Muscle layer of colon (tissue), 2 donors: ENCODE data around the gene TSPAN12.
A peak's percentile ranks its signal among the peaks of the same experiment; 100 is the strongest.
"Not testable (repeated sequence)": the region's sequence is repeated elsewhere in the genome, so short reads cannot be mapped to it uniquely, and the experiment has no call there.

Experiments used
- H3K27ac ChIP-seq: one replicate; pipeline ENCODE4 v1.7.0; 2013; ENCODE audit warnings: low read depth, mild to moderate bottlenecking, low read length, moderate library complexity
- H3K27me3 ChIP-seq, 2 donors: one replicate each; pipeline ENCODE4 v1.7.0; 2013; ENCODE audit warnings: low read length in 2 of 2, mild to moderate bottlenecking in 2 of 2; ENCODE audit not compliant: insufficient read depth in 2 of 2, control insufficient read depth in 1 of 2
- H3K36me3 ChIP-seq: one replicate; pipeline ENCODE4 v1.7.0; 2013; ENCODE audit warnings: mild to moderate bottlenecking, low read length; ENCODE audit not compliant: insufficient read depth
- H3K4me1 ChIP-seq: one replicate; pipeline ENCODE4 v1.7.0; 2013; ENCODE audit warnings: mild to moderate bottlenecking, low read length; ENCODE audit not compliant: insufficient read depth
- H3K4me3 ChIP-seq, 2 donors: one replicate each; pipeline ENCODE4 v1.7.0; 2013; ENCODE audit warnings: low read length in 2 of 2, low read depth in 1 of 2, mild to moderate bottlenecking in 1 of 2, moderate library complexity in 1 of 2
- H3K9ac ChIP-seq: one replicate; pipeline ENCODE4 v1.7.0; 2013; ENCODE audit warnings: low read length
- H3K9me3 ChIP-seq: one replicate; pipeline ENCODE4 v1.7.0; 2013; ENCODE audit warnings: mild to moderate bottlenecking, low read length
- donor health status: abdominal sarcoma.
- donor health status: Adenocarcinoma of cecum.

TSPAN12 gene

GRCh38 chr7:120857588-120858573 is at the start of gene TSPAN12:
TSS of gene TSPAN12 (minus strand) at chr7:120858144. CDS start at chr7:120856763, 1,381 bp downstream.
- H3K9me3 ChIP-seq, result no peaks in the 10 kb centered on the region
- no peaks in the 10 kb centered on the region for H3K36me3 ChIP-seq
- peak within 1 kb of the TSS; percentile 45 for H3K9ac ChIP-seq
- H3K4me1 ChIP-seq, result no peaks in the 10 kb centered on the region
- peak within 1 kb of the TSS; percentile 48 to 85 for H3K4me3 ChIP-seq
- H3K27me3 ChIP-seq, result no peaks in the 10 kb centered on the region
- peak within 1 kb of the TSS; percentile 77 for H3K27ac ChIP-seq

- H3K36me3 ChIP-seq, result no peaks in the 10 kb centered on the region
Observed at GRCh38 chr7:120898715-120899499, 41.0 kb upstream of the TSPAN12 start.

GRCh38 chr7:120895253-120895652 is 37.3 kb upstream of the TSPAN12 start:
- not testable (repeated sequence) for H3K27me3 ChIP-seq, H3K9ac ChIP-seq, H3K27ac ChIP-seq, H3K4me3 ChIP-seq, H3K9me3 ChIP-seq, H3K4me1 ChIP-seq, H3K36me3 ChIP-seq

More at GRCh38 chr7:120898715-120899499, 41.0 kb upstream of the TSPAN12 start:
- Histone ChIP-seq H3K4me3 (no peak overlapping the region), H3K27me3 (no peaks in the 10 kb centered on the region), H3K27ac (no peak overlapping the region), H3K4me1 (no peaks in the 10 kb centered on the region), H3K9me3 (no peaks in the 10 kb centered on the region), H3K9ac (no peak overlapping the region)

GRCh38 chr7:120885602-120886001 is 27.7 kb upstream of the TSPAN12 start:
- H3K4me1 ChIP-seq, H3K27me3 ChIP-seq, H3K4me3 ChIP-seq, H3K9ac ChIP-seq, H3K36me3 ChIP-seq, H3K27ac ChIP-seq, H3K9me3 ChIP-seq: not testable (repeated sequence)

GRCh38 chr7:120877701-120878100 is 19.8 kb upstream of the TSPAN12 start:
- H3K9ac ChIP-seq, result no peak overlapping the region
- no peaks in the 10 kb centered on the region for H3K9me3 ChIP-seq
- H3K27ac ChIP-seq, result no peak overlapping the region
- H3K36me3 ChIP-seq, result no peaks in the 10 kb centered on the region
- no peak overlapping the region for H3K4me3 ChIP-seq
- H3K27me3 ChIP-seq, result no peaks in the 10 kb centered on the region
- no peaks in the 10 kb centered on the region for H3K4me1 ChIP-seq

- Histone ChIP-seq H3K9me3 (no peaks in the 10 kb centered on the region), H3K27ac (no peak overlapping the region), H3K27me3 (no peaks in the 10 kb centered on the region), H3K4me3 (no peak overlapping the region), H3K4me1 (no peaks in the 10 kb centered on the region), H3K9ac (no peak overlapping the region), H3K36me3 (no peaks in the 10 kb centered on the region)
Observed at GRCh38 chr7:120876922-120877321, 19.0 kb upstream of the TSPAN12 start.

- Histone ChIP-seq H3K4me3 (no peak overlapping the region), H3K9me3 (no peaks in the 10 kb centered on the region), H3K4me1 (no peaks in the 10 kb centered on the region), H3K9ac (no peak overlapping the region), H3K27ac (no peak overlapping the region), H3K36me3 (no peaks in the 10 kb centered on the region), H3K27me3 (no peaks in the 10 kb centered on the region)
Observed at GRCh38 chr7:120874722-120875121, 16.8 kb upstream of the TSPAN12 start.

GRCh38 chr7:120874016-120874415 is 16.1 kb upstream of the TSPAN12 start:
- no peaks in the 10 kb centered on the region for H3K27me3 ChIP-seq
- H3K27ac ChIP-seq, result no peak overlapping the region
- no peaks in the 10 kb centered on the region for H3K36me3 ChIP-seq
- no peaks in the 10 kb centered on the region for H3K9me3 ChIP-seq
- H3K4me3 ChIP-seq, result no peak overlapping the region
- H3K9ac ChIP-seq, result no peak overlapping the region
- no peaks in the 10 kb centered on the region for H3K4me1 ChIP-seq

GRCh38 chr7:120873401-120873800 is 15.5 kb upstream of the TSPAN12 start:
- no peaks in the 10 kb centered on the region for H3K27me3 ChIP-seq
- no peak overlapping the region for H3K9ac ChIP-seq
- no peaks in the 10 kb centered on the region for H3K4me1 ChIP-seq
- H3K36me3 ChIP-seq, result no peaks in the 10 kb centered on the region
- no peak overlapping the region for H3K27ac ChIP-seq
- H3K4me3 ChIP-seq, result no peak overlapping the region
- H3K9me3 ChIP-seq, result no peaks in the 10 kb centered on the region

- Histone ChIP-seq H3K4me3 (no peak overlapping the region), H3K9ac (no peak overlapping the region), H3K27me3 (no peaks in the 10 kb centered on the region), H3K9me3 (no peaks in the 10 kb centered on the region), H3K36me3 (no peaks in the 10 kb centered on the region), H3K4me1 (no peaks in the 10 kb centered on the region), H3K27ac (no peak overlapping the region)
Observed at GRCh38 chr7:120869700-120870099, 11.8 kb upstream of the TSPAN12 start.

GRCh38 chr7:120867932-120868331 is 10.0 kb upstream of the TSPAN12 start:
- Histone ChIP-seq H3K27ac (no peak overlapping the region), H3K4me3 (no peak overlapping the region), H3K27me3 (no peaks in the 10 kb centered on the region), H3K4me1 (no peaks in the 10 kb centered on the region), H3K9me3 (no peaks in the 10 kb centered on the region), H3K36me3 (no peaks in the 10 kb centered on the region), H3K9ac (no peak overlapping the region)
